ENCODE measurements around the gene MPPE1.
"Not testable (repeated sequence)": the region's sequence is repeated elsewhere in the genome, so short reads cannot be mapped to it uniquely, and the experiment has no call there.

Gene MPPE1

GRCh38 chr18:11925800-11926481, 17.8 kb upstream of the MPPE1 start:
- DNase-seq (ENCODE audit: low spot score): no peak

GRCh38 chr18:11923450-11923849, 15.3 kb upstream of the MPPE1 start:
- DNase-seq (ENCODE audit: low spot score): no peak

- not testable (repeated sequence) for DNase-seq (ENCODE audit: low spot score)
Observed at GRCh38 chr18:11919522-11919921, 11.4 kb upstream of the MPPE1 start.

- not testable (repeated sequence) for DNase-seq (ENCODE audit: low spot score)
Observed at GRCh38 chr18:11916880-11917279, 8.8 kb upstream of the MPPE1 start.

- DNase-seq (ENCODE audit: low spot score): no peak
Observed at GRCh38 chr18:11909591-11910026, 1.5 kb upstream of the MPPE1 start.

- no peak for DNase-seq (ENCODE audit: low spot score)
Observed at GRCh38 chr18:11909061-11909455, 941 bp upstream of the MPPE1 start.

- DNase-seq (ENCODE audit: low spot score): no peak
Observed at GRCh38 chr18:11906926-11907874, 917 bp downstream of the MPPE1 start.

GRCh38 chr18:11906176-11906575, 1.9 kb downstream of the MPPE1 start:
- no peak for DNase-seq (ENCODE audit: low spot score)

- no peak for DNase-seq (ENCODE audit: low spot score)
Observed at GRCh38 chr18:11905613-11906012, 2.5 kb downstream of the MPPE1 start.

- DNase-seq (ENCODE audit: low spot score): no peak
Observed at GRCh38 chr18:11902522-11903292, 5.4 kb downstream of the MPPE1 start.

- no peak for DNase-seq (ENCODE audit: low spot score)
Observed at GRCh38 chr18:11901826-11902438, 6.2 kb downstream of the MPPE1 start.

- DNase-seq (ENCODE audit: low spot score): no peak
Observed at GRCh38 chr18:11899063-11899462, 9.1 kb downstream of the MPPE1 start.

- no peak for DNase-seq (ENCODE audit: low spot score)
Observed at GRCh38 chr18:11897781-11898180, 10.3 kb downstream of the MPPE1 start.

GRCh38 chr18:11892438-11892837, 15.7 kb downstream of the MPPE1 start:
- DNase-seq (ENCODE audit: low spot score): not testable (repeated sequence)

- DNase-seq (ENCODE audit: low spot score): no peak
Observed at GRCh38 chr18:11891737-11892136, 16.4 kb downstream of the MPPE1 start.

GRCh38 chr18:11889284-11889683, 18.8 kb downstream of the MPPE1 start:
- DNase-seq (ENCODE audit: low spot score): no peak

- no peak for DNase-seq (ENCODE audit: low spot score)
Observed at GRCh38 chr18:11888726-11889125, 19.4 kb downstream of the MPPE1 start.

GRCh38 chr18:11887328-11888128, 20.6 kb downstream of the MPPE1 start:
- DNase-seq (ENCODE audit: low spot score): no peak

- no peak for DNase-seq (ENCODE audit: low spot score)
Observed at GRCh38 chr18:11886577-11887110, 21.5 kb downstream of the MPPE1 start.

- DNase-seq (ENCODE audit: low spot score): no peak
Observed at GRCh38 chr18:11885278-11885947, 22.7 kb downstream of the MPPE1 start.
